ENCODE data around the gene DLX3. TPM values are rescaled to one million over a fixed set of nuclear protein-coding genes. Genes with fewer than 3 reads are reported as not detected.

The DLX3 gene
- total RNA-seq, 1 experiment from 2014 or later: not detected

GRCh38 chr17:49977463-49978389, 17.3 kb downstream of the DLX3 start:
- Histone ChIP-seq H3K4me2 (ENCODE audit: low read depth, low read length, poor library complexity, severe bottlenecking) (no peak overlapping the region), H3K27ac (ENCODE audit: low read length) (no peak overlapping the region), H4K20me1 (ENCODE audit: insufficient read depth, low read depth, low read length) (no peaks in the 10 kb centered on the region), H2AFZ (ENCODE audit: low read length) (no peak overlapping the region), H3K4me3 (ENCODE audit: low read length) (no peak overlapping the region), H3K27me3 (ENCODE audit: low read length) (no peaks in the 10 kb centered on the region), H3K79me2 (ENCODE audit: low read length) (no peaks in the 10 kb centered on the region), H3K9ac (ENCODE audit: low read length) (no peak overlapping the region), H3K36me3 (ENCODE audit: insufficient read depth, low read length) (no peaks in the 10 kb centered on the region), H3K9me3 (ENCODE audit: low read length) (no peaks in the 10 kb centered on the region), H3K9me2 (replicated peaks; ENCODE audit: insufficient read depth, low read length) (no peaks in the 10 kb centered on the region), H3K4me1 (ENCODE audit: low read length) (no peaks in the 10 kb centered on the region)
- no peak for DNase-seq

GRCh38 chr17:49976828-49977202, 18.2 kb downstream of the DLX3 start:
- H3K4me2 ChIP-seq (ENCODE audit: low read depth, low read length, poor library complexity, severe bottlenecking): no peak overlapping the region
- H3K4me1 ChIP-seq (ENCODE audit: low read length): no peaks in the 10 kb centered on the region
- no peaks in the 10 kb centered on the region for H3K9me2 ChIP-seq (replicated peaks; ENCODE audit: insufficient read depth, low read length)
- no peak overlapping the region for H3K4me3 ChIP-seq (ENCODE audit: low read length)
- H3K36me3 ChIP-seq (ENCODE audit: insufficient read depth, low read length): no peaks in the 10 kb centered on the region
- DNase-seq: no peak
- no peaks in the 10 kb centered on the region for H3K27me3 ChIP-seq (ENCODE audit: low read length)
- no peaks in the 10 kb centered on the region for H3K9me3 ChIP-seq (ENCODE audit: low read length)
- no peak overlapping the region for H2AFZ ChIP-seq (ENCODE audit: low read length)
- no peak overlapping the region for H3K27ac ChIP-seq (ENCODE audit: low read length)
- H3K79me2 ChIP-seq (ENCODE audit: low read length): no peaks in the 10 kb centered on the region
- H4K20me1 ChIP-seq (ENCODE audit: insufficient read depth, low read depth, low read length): no peaks in the 10 kb centered on the region
- H3K9ac ChIP-seq (ENCODE audit: low read length): no peak overlapping the region

- H3K79me2 ChIP-seq (ENCODE audit: low read length): no peaks in the 10 kb centered on the region
- no peak overlapping the region for H2AFZ ChIP-seq (ENCODE audit: low read length)
- no peak overlapping the region for H3K27ac ChIP-seq (ENCODE audit: low read length)
- no peaks in the 10 kb centered on the region for H3K27me3 ChIP-seq (ENCODE audit: low read length)
- H3K36me3 ChIP-seq (ENCODE audit: insufficient read depth, low read length): no peaks in the 10 kb centered on the region
- no peak overlapping the region for H3K4me3 ChIP-seq (ENCODE audit: low read length)
- no peaks in the 10 kb centered on the region for H4K20me1 ChIP-seq (ENCODE audit: insufficient read depth, low read depth, low read length)
- H3K4me2 ChIP-seq (ENCODE audit: low read depth, low read length, poor library complexity, severe bottlenecking): no peak overlapping the region
- no peaks in the 10 kb centered on the region for H3K9me2 ChIP-seq (replicated peaks; ENCODE audit: insufficient read depth, low read length)
- no peaks in the 10 kb centered on the region for H3K9me3 ChIP-seq (ENCODE audit: low read length)
- no peak for DNase-seq
- H3K4me1 ChIP-seq (ENCODE audit: low read length): no peaks in the 10 kb centered on the region
- H3K9ac ChIP-seq (ENCODE audit: low read length): no peak overlapping the region
These were observed 18.7 kb downstream of the DLX3 start for GRCh38 chr17:49976163-49976827.

GRCh38 chr17:49975531-49975930, 19.5 kb downstream of the DLX3 start:
- no peaks in the 10 kb centered on the region for H3K79me2 ChIP-seq (ENCODE audit: low read length)
- H3K9ac ChIP-seq (ENCODE audit: low read length): no peak overlapping the region
- H3K4me1 ChIP-seq (ENCODE audit: low read length): no peaks in the 10 kb centered on the region
- H3K4me2 ChIP-seq (ENCODE audit: low read depth, low read length, poor library complexity, severe bottlenecking): no peak overlapping the region
- no peaks in the 10 kb centered on the region for H4K20me1 ChIP-seq (ENCODE audit: insufficient read depth, low read depth, low read length)
- no peak overlapping the region for H3K4me3 ChIP-seq (ENCODE audit: low read length)
- no peaks in the 10 kb centered on the region for H3K9me3 ChIP-seq (ENCODE audit: low read length)
- H3K9me2 ChIP-seq (replicated peaks; ENCODE audit: insufficient read depth, low read length): no peaks in the 10 kb centered on the region
- no peak overlapping the region for H3K27ac ChIP-seq (ENCODE audit: low read length)
- H3K36me3 ChIP-seq (ENCODE audit: insufficient read depth, low read length): no peaks in the 10 kb centered on the region
- no peaks in the 10 kb centered on the region for H3K27me3 ChIP-seq (ENCODE audit: low read length)
- no peak overlapping the region for H2AFZ ChIP-seq (ENCODE audit: low read length)
- no peak for DNase-seq

GRCh38 chr17:49973271-49973615, 21.8 kb downstream of the DLX3 start:
- Histone ChIP-seq H3K4me3 (ENCODE audit: low read length) (no peak overlapping the region), H3K4me2 (ENCODE audit: low read depth, low read length, poor library complexity, severe bottlenecking) (no peak overlapping the region), H3K4me1 (ENCODE audit: low read length) (no peaks in the 10 kb centered on the region), H3K9me3 (ENCODE audit: low read length) (no peaks in the 10 kb centered on the region), H3K79me2 (ENCODE audit: low read length) (no peaks in the 10 kb centered on the region), H3K9me2 (replicated peaks; ENCODE audit: insufficient read depth, low read length) (no peaks in the 10 kb centered on the region), H3K36me3 (ENCODE audit: insufficient read depth, low read length) (no peaks in the 10 kb centered on the region), H3K27ac (ENCODE audit: low read length) (no peak overlapping the region), H3K27me3 (ENCODE audit: low read length) (no peaks in the 10 kb centered on the region), H2AFZ (ENCODE audit: low read length) (no peak overlapping the region), H3K9ac (ENCODE audit: low read length) (no peak overlapping the region), H4K20me1 (ENCODE audit: insufficient read depth, low read depth, low read length) (no peaks in the 10 kb centered on the region)
- DNase-seq: no peak

- H3K27me3 ChIP-seq (ENCODE audit: low read length): no peaks in the 10 kb centered on the region
These were observed 22.3 kb downstream of the DLX3 start for GRCh38 chr17:49972486-49973270.

GRCh38 chr17:49971848-49972485, 23.1 kb downstream of the DLX3 start:
- H3K27me3 ChIP-seq (ENCODE audit: low read length): no peaks in the 10 kb centered on the region
- no peak for DNase-seq

More at GRCh38 chr17:49972486-49973270, 22.3 kb downstream of the DLX3 start:
- Histone ChIP-seq H3K4me3 (ENCODE audit: low read length) (no peak overlapping the region), H4K20me1 (ENCODE audit: insufficient read depth, low read depth, low read length) (no peaks in the 10 kb centered on the region), H3K4me2 (ENCODE audit: low read depth, low read length, poor library complexity, severe bottlenecking) (no peak overlapping the region), H3K4me1 (ENCODE audit: low read length) (no peaks in the 10 kb centered on the region), H2AFZ (ENCODE audit: low read length) (no peak overlapping the region), H3K9ac (ENCODE audit: low read length) (no peak overlapping the region), H3K9me3 (ENCODE audit: low read length) (no peaks in the 10 kb centered on the region), H3K36me3 (ENCODE audit: insufficient read depth, low read length) (no peaks in the 10 kb centered on the region), H3K79me2 (ENCODE audit: low read length) (no peaks in the 10 kb centered on the region), H3K9me2 (replicated peaks; ENCODE audit: insufficient read depth, low read length) (no peaks in the 10 kb centered on the region), H3K27ac (ENCODE audit: low read length) (no peak overlapping the region)
- DNase-seq: no peak

More at GRCh38 chr17:49971848-49972485, 23.1 kb downstream of the DLX3 start:
- no peak overlapping the region for H3K4me2 ChIP-seq (ENCODE audit: low read depth, low read length, poor library complexity, severe bottlenecking)
- H3K36me3 ChIP-seq (ENCODE audit: insufficient read depth, low read length): no peaks in the 10 kb centered on the region
- no peak overlapping the region for H3K27ac ChIP-seq (ENCODE audit: low read length)
- no peaks in the 10 kb centered on the region for H3K9me3 ChIP-seq (ENCODE audit: low read length)
- H2AFZ ChIP-seq (ENCODE audit: low read length): no peak overlapping the region
- no peaks in the 10 kb centered on the region for H3K79me2 ChIP-seq (ENCODE audit: low read length)
- H3K4me3 ChIP-seq (ENCODE audit: low read length): no peak overlapping the region
- H3K4me1 ChIP-seq (ENCODE audit: low read length): no peaks in the 10 kb centered on the region
- no peaks in the 10 kb centered on the region for H3K9me2 ChIP-seq (replicated peaks; ENCODE audit: insufficient read depth, low read length)
- H4K20me1 ChIP-seq (ENCODE audit: insufficient read depth, low read depth, low read length): no peaks in the 10 kb centered on the region
- H3K9ac ChIP-seq (ENCODE audit: low read length): no peak overlapping the region
